ENCODE data around the gene SLC9A9.

DNA sequence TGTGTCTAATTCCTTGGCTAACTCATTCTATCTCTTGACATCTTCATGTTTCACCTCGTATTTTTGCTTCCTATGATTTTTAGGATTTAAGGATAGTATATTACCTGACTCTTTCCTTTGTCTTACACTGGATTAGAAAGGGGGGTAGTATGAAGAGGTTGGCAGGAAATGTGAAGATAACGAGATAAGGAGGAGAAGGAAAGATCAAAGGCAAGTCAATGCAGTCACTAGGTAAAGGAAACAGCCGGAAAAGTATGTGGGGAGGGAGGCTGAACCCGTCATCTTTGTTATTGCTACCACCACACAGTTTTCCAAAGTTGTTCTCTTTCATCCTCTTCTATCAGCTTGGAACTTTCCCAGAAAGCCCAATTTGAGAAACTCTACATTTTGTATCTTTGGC is 90.6 kb downstream of the SLC9A9 start:
- TF ChIP-seq, protein P1, sequence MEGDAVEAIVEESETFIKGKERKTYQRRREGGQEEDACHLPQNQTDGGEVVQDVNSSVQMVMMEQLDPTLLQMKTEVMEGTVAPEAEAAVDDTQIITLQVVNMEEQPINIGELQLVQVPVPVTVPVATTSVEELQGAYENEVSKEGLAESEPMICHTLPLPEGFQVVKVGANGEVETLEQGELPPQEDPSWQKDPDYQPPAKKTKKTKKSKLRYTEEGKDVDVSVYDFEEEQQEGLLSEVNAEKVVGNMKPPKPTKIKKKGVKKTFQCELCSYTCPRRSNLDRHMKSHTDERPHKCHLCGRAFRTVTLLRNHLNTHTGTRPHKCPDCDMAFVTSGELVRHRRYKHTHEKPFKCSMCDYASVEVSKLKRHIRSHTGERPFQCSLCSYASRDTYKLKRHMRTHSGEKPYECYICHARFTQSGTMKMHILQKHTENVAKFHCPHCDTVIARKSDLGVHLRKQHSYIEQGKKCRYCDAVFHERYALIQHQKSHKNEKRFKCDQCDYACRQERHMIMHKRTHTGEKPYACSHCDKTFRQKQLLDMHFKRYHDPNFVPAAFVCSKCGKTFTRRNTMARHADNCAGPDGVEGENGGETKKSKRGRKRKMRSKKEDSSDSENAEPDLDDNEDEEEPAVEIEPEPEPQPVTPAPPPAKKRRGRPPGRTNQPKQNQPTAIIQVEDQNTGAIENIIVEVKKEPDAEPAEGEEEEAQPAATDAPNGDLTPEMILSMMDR (IDR thresholded peaks at IDR 0.05; ENCODE audit: low read depth, low read length): no peak
- no peak for TF ChIP-seq POLR2A (IDR thresholded peaks at IDR 0.05; ENCODE audit: extremely low read depth, insufficient read length)

Data from NB4 (cell line).